ENCODE results near the gene MRM2.
"Not testable (repeated sequence)": the region's sequence is repeated elsewhere in the genome, so short reads cannot be mapped to it uniquely, and the experiment has no call there.

MRM2 gene

DNA sequence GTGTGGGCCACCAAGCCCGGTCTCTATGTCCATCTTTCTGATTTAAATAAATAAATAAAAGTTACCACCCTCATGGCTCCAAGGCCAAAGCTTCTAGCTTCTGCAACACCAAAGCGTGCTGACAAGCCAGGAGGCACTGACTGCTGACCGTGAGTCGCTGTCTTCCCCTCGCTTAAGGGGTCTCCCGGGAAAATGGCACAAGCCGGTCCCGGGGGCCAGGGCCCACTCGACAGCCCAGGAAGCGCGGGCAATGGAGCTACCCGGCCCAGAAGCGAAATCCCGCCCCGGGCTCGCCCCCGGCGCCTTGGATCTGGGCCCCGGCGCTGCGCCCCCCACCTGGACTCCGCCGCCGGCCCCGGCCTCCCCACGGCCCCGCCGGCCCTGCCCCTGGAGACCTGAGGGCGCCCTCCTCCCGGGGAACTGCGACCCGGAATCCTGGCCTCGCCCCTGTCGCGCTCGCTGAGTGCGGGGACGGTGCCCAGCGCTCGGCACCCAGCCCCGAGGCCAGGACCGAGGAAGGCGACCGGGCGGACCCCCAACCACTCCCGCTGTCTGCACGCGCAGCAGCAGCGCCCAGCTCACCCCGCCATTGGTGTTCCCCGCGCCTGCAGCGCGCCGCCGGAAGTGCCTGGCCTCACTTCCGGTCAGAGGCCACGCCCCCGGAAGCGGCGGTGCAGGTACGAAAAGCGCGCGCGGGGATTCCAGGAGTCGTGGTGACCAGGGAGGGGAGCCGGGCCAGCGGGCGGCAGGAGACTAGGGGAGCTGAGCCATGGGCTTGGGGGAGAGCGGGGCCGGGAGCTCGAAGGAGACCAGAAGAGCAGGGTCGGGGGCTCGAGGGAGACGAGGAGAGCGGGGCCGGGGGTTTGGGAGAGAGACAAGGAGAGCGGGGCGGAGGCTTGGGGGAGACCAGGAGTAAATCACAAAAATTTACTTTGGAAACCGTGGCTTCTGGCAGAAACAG is at the start of gene MRM2, which contains the start of gene NUDT1:
TSS of gene MRM2 (minus strand) at position 626 of the 961 bp plus-strand sequence. CDS start at position 590, 36 bp downstream.
TSS of gene NUDT1 (plus strand) at position 647 of the 961 bp plus-strand sequence. CDS start 2,349 bp downstream, outside the sequence.
- DNase-seq, result peak; percentile 17

DNA sequence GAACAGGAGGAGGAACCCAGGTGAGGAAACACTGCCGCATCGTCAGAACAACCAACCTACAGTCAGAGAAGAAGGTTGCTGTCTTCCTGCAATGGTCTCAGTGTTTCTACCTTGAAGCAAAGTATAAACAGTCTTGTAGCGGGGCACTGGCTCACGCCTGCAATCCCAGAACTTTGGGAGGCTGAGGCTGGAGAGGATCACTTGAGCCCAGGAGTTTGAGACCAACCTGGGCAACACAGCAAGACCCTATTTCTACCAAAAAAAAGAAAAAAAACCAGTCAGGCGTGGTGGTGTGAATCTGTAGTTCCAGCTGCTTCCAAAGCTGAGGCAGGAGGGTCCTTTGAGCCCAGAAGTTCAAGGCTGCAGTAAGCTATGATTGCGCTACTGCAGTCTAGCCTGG is 48.9 kb upstream of the MRM2 start:
- DNase-seq, result no peak

GRCh38 chr7:2289621-2290020 is 47.6 kb upstream of the MRM2 start:
- no peak for DNase-seq

DNA sequence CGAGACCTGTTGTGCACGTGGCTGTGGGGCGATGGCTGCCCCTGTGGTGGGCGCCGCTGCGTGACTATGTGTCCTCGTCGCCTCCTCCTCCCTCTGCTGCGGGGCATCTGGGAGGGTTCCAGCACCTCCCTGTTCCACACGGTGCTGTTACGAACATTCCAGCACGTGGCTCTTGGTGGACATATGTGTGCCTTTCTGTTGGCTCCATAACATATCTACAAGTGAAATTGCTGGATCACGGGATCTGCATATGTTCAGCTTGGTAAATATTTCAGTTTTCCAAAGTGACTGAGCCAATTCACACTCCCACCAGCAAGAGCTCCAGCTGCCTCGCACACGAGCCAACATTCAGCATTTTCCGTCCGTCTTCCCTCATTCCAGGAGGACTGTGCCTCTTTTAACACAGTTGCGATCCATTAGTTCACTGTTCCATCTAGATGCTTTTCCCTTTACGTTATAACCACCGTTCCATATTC is 47.1 kb upstream of the MRM2 start:
- DNase-seq, result peak; percentile 91

GRCh38 chr7:2288503-2288902 is 46.5 kb upstream of the MRM2 start:
- no peak for DNase-seq

GRCh38 chr7:2287745-2288144 is 45.7 kb upstream of the MRM2 start:
- DNase-seq, result no peak

DNA sequence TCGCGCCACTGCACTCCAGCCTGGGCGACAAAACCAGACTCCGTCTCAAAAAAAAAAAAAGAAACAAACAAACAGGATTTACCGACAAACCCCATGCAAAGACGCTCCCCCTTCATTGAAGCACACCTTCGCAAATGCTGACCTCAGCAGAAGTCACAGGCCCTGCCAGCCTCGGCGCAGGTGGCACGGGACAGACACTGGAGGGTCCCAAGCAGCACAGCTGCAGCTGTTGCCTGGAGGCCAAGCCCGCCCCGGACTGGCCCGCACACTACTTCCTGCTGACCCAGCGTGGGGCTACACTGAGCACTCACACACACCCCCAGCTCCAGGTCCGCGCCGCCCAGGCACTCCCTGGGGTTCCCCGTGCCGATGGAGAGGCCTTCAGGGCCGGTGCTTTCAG is 41.1 kb upstream of the MRM2 start:
- no peak for DNase-seq

DNA sequence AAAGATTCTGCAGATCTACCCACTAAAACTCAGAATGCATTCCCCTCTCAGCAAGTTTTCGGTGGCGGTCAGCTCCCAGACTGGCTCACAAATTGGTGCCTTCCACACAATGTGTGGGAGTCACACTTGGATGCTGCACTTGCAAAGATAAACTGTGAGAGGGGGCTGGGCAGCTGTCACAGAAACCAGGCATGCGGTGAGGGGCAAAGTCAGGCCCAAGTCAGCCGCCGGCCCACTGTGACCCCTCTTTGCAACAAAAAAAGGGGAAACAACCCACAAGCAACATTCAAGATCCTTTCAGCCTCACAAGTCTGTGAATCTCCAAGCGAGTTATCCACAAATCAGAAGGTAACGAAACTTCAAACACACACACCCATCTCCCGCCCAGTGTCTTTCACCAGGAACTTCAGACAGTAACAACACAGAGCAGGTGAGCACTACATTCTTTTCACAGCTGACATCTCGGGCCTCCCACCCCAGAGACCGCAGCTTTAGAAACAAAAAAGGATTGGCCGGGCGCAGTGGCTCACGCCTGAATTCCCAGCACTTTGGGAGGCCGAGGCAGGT is 40.3 kb upstream of the MRM2 start:
- DNase-seq, result no peak

DNA sequence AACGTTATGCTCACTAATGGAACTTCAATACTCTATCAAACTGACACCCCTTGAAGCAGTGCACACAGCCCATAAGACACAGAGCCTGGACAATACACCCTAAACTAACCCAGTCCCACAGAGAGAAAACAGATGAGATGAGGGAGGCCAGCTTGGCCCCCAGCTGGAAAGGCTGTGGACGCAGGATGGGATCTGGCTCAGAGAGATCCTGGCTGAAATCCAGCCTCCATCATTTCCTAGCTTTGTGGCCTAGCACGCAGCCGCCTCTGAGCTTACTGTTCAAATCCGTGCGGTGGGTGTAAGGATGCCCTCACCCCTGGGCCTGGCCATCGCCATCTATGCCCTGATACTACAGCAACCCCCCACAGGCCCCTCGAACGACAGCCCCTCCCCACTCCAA is 39.5 kb upstream of the MRM2 start:
- DNase-seq, result peak; percentile 44

- no peak for DNase-seq
These were observed 38.4 kb upstream of the MRM2 start for GRCh38 chr7:2280424-2280823.

DNA sequence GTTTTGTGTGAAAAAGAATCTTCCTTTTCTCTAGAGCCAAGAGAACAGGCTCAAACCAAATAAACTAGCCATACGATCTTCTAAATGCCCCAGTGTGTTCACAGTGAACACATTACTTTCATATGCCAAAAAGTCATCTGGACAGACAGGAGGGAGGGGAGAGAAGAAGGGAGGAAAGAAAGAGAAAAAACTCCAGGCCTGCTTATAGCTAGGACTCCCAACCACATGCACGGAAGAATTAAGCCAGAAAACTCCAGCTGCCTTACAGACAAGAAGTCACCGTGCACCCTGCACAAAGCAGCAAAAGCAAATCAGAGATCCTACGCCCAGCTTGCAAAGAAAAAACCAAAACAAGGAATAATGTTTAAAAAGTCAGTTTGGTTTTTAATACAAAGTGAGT is 37.9 kb upstream of the MRM2 start:
- no peak for DNase-seq

DNA sequence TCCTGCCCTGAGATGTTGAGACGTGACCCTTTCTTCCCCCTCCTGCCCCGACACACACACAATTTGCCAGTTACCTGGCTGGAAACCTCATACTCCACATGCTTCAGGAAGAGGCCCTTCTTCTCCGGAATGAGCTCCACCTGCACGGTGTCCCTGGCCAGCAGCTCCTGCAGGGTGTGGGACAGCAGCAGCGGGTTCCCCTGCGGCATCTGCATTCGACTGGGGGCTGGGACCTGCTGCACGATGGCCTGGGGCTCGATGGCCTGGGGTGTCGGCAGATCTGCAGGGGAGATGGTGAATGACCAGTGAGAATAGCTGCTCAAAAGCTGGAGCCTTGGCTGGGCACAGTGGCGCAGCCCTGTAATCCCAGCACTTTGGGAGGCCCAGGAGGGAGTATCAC is 36.0 kb upstream of the MRM2 start:
- DNase-seq, result no peak

- DNase-seq, result no peak
These were observed 34.1 kb upstream of the MRM2 start for GRCh38 chr7:2276107-2276506.

DNA sequence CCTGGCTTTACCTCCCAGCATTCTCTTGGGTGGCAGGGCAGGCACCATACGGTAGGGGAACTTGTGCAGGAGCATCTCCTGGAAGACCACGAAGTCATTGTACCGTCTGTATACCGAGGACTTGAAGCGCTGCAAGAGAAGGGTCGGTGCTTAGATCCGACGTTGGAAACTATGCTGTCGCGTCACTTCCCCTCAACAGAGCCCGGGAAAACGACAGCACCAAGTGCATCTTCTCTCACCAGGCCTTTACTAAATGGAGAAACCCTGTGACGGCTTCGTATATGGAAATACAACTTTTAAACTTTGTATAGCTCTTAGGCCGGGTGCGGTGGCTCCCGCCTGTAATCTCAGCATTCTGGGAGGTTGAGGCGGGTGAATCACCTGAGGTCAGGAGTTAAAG is 33.1 kb upstream of the MRM2 start:
- DNase-seq, result no peak

- no peak for DNase-seq
These were observed 32.7 kb upstream of the MRM2 start for GRCh38 chr7:2274666-2275065.

- DNase-seq, result no peak
These were observed 31.9 kb upstream of the MRM2 start for GRCh38 chr7:2273866-2274265.

- DNase-seq, result no peak
These were observed 30.0 kb upstream of the MRM2 start for GRCh38 chr7:2272031-2272430.

- DNase-seq, result no peak
These were observed 29.4 kb upstream of the MRM2 start for GRCh38 chr7:2271273-2272026.

DNA sequence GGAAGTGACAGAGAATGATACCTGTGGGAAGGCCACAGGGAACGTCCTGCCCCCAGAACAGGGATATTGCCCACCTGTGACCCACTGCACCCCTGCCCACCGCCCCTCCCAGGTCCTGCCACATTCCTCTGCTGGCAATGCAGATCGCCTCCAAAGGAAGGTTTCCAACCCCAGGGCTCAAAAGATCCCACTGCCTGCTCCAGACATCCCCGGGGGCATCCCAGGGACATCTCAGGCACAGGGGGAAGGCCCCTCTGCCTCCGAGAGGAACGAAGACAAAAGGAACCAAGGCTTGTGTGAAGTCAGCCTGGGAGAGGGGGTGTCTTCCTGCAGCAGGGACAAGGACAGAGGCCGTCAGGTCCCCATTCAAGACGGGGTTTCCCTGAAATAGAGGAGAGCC is 28.5 kb upstream of the MRM2 start:
- DNase-seq, result no peak

DNA sequence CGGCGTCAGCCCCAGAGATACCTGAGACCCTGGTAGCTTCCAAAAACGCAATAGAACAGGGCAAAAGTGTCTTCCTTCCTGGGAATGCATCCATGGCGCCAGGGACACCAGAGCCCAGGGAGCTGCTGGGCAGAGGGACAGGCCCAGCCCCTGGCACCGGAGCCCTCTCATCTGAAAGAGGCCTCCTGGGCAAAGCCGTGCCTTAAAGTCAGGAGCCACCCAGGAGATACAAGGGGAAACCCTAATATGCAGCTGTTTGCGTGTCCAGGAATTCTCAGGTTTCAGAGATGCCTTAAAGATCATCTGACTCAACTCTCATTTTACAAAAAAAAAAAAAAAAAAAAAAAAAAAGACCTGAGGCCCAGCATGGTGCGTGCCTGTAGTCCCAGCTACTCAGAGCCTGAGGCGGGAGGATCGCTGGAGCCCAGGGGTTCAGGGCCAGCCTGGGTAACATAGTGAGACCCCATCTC is 28.0 kb upstream of the MRM2 start:
- no peak for DNase-seq

DNA sequence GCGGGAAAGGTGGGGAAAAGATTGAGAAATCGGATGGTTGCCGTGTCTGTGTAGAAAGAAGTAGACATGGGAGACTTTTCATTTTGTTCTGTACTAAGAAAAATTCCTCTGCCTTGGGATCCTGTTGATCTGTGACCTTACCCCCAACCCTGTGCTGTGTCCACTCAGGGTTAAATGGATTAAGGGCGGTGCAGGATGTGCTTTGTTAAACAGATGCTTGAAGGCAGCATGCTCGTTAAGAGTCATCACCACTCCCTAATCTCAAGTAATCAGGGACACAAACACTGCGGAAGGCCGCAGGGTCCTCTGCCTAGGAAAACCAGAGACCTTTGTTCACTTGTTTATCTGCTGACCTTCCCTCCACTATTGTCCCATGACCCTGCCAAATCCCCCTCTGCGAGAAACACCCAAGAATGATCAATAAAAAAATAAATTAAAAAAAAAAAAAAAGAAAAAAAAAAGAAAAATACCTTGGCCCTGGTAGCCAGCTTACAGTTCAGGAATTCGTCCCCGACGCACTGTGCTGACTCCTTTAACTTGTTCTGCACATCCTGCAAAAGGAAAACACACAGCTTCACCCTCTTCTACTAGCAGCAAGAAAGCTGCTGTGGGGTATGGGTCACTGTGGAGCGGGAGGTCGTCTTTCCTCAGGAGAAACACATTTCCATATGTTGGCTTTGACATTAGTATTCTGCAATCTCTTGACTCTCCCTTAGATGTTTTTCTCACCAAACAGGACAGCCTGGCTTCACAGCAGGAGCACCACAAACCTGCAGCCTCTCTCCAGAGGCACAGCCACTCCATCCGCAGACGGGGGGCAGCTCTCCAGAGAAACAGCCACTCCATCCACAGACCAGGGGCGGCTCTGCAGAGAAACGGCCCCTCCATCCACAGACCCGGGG is 27.3 kb upstream of the MRM2 start:
- DNase-seq, result not testable (repeated sequence)

DNA sequence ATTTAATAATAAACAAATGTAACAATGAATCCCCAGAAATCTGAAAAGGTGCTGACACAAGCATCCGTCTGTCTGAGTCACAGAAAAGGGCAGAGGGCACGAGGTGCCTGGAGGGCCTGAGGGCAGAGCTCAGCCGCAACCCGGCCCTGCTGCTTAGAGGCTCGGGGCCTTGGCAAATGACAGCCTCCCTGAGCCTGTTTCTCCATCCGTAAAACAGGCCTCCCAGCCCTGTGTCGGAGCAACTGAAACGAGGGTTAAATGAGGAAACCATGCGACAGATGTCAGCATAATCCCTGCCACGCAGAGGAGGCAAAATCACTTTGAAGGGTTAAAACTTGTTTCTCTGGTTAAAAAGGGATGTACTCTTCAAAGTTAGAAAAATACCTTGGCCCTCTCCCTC is 24.9 kb upstream of the MRM2 start:
- DNase-seq, result peak; percentile 84
